NCI-H69 (cell line): ENCODE data around the gene PSMD7.
"Not testable (repeated sequence)": the region's sequence is repeated elsewhere in the genome, so short reads cannot be mapped to it uniquely, and the experiment has no call there.

Source experiments
- DNase-seq: peaks from one replicate; lab custom pipeline; 2025; lab: John Stamatoyannopoulos, UW

Gene PSMD7

DNA sequence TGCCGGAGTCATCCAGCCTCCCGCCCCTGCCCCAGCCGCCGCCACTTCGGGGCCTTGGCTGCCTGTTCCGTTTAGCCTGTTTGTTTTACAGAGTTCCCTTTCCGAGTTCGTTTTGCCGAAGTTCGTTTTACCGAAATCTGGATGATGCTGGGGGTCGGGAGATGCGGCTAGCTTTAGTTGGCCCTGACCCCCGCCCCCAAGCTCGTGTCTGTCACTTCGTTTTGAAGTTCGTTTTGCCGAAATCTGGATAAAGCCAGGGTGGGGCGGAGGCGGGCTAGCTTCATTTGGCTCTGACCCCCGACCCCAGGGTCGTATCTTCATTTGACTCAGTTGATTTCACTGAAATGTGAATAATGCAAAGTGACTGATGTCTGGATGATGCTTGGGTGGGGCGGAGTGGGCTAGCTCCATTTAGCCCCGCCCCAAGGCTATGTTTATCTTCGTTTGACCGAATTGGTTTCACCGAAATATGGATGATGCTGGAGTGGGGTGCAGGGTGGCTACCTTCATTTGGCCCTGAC lies 591 bp downstream of the PSMD7 start:
- DNase-seq: peak; percentile 5

DNA sequence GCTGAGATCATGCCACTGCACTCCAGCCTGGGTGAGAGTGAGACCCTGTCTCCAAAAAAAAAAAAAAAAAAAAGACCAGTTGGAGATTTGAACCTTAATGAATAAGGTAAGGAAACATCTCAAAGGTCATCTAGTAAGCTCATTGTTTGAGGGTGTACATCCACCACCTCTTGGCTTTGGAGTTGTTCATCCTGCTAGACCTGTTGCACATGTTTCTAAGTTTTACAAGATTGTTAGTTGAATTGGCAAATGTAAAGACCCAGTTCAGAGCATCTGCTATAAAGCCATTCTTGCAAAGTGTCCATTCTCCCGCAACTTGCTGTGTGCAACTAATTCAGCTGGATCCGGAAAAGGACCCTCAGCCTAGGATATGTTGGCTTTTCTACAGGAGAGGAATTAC lies 1.5 kb downstream of the PSMD7 start:
- no peak for DNase-seq

DNA sequence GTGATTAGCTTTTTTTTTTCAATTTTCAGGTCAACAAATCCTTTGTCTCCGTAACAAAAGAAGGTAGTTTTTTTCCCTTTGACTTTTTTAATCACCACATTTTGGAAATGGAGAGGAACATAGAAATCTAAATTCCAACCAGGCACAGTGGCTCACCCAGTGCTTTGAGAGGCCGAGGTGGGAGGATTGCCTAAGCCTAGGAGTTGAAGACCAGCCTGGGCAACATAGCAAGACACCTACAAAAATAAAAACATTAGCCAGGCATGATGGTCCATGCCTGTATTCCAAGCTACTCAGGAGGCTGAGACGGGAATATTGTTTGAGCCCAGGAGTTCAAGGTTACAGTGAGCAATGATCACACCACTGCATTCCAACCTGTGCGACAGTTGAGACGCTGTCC lies 5.7 kb downstream of the PSMD7 start:
- no peak for DNase-seq

DNA sequence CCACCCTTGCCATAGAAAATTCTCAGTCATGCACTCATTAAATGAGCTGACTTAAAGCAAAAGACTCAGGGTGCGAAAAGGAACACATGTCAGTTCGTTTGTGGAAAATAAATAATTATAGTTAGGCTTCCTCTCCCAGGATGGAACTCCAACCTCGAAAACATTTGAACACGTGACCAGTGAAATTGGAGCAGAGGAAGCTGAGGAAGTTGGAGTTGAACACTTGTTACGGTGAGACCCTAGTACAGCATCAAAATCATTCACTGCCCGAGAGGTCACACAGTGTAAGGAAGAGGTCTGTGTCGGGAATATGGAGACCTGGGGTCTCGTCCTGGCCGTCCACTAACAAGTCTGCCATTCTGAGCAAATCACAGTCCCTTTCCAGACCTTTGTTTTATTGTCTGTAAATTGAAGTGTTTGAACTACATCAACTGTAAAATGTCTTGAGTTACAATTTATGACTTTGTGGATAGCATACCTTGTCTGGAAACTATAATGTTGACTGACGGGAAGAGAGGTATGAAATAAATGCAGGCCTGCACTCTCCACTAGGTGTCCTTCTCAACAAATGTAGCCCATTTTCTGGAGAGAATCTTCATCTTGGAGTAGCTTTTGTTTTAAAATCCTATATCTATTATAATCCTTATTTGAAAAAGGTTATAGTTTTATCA lies 7.7 kb downstream of the PSMD7 start:
- DNase-seq: no peak

DNA sequence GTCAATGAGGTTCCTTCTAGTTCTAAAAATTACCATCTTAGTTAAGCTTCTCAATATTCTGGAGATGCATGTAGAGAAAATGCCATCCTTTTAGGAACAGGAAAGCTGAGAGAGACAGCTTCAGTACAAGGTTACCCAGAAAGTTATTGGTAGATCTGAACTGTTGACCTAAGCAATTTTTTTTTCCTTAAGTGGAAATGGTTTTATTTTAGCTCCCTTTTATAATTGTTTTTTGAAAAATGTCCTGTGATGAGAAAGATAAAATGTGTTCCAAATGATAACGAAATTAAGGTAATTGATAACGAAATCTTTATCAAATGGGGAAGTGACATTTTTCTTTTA lies 8.2 kb downstream of the PSMD7 start:
- no peak for DNase-seq

DNA sequence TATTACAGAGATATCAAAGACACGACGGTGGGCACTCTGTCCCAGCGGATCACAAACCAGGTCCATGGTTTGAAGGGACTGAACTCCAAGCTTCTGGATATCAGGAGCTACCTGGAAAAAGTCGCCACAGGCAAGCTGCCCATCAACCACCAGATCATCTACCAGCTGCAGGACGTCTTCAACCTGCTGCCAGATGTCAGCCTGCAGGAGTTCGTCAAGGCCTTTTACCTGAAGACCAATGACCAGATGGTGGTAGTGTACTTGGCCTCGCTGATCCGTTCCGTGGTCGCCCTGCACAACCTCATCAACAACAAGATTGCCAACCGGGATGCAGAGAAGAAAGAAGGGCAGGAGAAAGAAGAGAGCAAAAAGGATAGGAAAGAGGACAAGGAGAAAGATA lies 8.7 kb downstream of the PSMD7 start:
- DNase-seq: no peak

DNA sequence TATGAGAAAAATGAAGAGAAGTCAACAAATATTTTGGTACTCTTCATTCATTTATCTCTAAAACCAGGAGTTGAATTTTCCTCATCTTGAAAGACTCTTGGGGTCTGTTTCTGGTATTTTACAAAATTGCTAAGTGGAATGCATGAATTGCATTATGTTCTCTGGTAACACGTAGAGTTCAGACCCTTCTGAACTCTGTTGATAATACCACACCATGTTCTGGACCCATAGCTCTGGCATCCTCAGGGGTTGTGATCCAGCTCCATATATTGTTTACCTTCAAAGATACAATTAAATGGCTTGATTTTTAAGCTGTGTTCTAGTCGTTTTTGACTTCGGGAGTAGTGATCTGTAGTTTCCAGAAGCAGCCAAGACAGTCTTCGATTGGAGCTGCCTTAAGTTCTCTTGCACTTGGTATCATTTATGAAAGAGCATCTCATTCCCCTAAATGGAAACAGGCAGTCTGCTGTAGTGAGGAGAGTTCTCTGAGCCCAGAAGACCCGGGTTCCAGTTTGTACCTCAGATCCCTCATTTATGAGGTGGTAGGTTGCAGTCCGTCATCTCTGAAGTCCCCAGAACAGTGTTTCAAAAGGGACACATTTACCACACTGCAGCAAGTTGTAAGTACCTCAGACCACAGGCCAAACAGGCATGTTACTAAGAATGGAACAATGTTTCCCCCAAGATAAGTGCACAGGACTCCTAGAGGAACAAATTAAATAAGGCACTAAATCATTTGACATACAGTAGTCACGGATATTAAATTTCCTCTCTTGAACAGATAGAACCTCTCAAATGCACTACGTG lies 9.6 kb downstream of the PSMD7 start:
- DNase-seq: no peak

DNA sequence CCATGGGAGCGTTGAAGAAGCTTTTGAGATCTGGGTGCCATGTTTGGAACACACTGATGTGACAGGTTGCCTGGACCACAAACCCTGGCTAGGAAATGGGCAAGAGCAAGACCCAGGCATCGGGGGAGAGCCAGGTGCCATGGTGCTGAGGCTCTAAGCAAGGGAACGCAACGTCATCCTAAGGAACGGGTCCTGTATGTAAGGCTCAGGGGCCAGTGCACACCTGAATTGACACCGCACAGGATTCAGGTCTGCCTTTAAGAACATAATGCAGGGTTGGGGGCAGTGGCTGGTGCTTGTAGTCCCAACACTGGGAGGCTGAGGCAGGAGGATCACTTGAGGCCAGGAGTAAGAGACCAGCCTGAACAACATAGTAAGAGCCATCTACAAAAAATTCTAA lies 10.8 kb downstream of the PSMD7 start:
- DNase-seq: no peak

DNA sequence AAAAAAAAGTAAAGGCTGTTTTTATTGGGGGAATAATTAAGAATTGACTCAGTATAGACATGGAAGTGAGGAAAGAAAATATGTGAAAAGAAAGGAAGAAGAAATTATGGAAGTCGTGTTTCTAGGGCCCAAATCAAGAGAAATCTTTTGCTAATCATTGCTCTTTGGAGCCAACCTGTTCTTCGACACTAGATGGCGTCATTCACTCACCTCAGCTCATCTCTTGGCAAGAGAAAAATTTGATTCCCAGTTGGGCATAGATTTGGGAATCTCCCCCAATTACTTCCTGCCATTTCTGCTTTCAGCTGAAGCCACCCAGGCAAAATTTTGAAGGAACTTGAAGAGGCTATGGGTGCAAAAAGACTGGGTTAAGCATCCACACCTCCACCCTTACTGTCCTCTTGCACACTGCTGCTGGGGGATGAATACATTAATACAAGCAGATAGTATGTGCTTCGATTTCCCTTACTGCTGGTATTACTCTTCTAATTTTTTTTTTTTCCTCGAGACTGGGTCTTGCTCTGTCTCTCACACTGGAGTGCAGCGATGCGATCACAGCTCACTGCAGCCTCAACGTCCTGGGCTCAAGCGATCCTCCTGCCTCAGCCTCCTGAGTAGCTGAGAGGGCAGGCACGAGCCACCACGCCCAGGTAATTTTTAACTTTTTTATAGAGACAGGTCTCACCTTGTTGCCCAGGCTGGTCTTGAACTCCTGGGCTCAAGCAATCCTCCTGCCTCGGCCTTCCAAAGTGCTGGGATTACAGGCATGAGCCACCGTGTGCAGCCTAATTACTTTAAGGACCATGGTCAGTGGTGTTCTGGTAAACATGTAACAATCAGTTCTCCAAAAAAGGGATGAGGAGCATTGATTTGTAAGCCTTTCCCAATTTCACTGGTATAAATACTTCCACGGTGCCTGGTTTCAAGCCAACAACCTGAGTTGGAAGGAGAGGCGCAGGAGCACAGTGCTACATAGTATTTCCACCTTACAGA lies 13.5 kb downstream of the PSMD7 start:
- peak; percentile 57 for DNase-seq

DNA sequence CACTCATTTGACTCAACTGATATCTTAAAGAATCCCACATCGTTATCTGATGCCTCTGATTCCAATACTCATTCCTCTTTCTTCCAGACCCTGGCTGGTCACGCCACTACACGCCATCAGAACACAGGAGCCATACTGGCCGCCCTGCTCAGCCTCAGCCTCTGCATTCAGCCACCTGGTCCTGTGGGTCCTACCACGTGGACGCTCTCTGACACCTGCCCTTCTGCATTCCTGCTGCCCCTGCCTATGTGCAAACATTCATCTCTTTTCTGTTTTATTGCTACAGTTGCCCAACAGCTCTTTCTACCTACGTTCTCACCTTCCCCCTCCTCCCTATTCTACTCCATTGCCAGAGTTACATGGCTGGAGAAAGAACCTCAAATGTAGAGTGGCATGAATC lies 18.4 kb downstream of the PSMD7 start:
- DNase-seq: no peak

DNA sequence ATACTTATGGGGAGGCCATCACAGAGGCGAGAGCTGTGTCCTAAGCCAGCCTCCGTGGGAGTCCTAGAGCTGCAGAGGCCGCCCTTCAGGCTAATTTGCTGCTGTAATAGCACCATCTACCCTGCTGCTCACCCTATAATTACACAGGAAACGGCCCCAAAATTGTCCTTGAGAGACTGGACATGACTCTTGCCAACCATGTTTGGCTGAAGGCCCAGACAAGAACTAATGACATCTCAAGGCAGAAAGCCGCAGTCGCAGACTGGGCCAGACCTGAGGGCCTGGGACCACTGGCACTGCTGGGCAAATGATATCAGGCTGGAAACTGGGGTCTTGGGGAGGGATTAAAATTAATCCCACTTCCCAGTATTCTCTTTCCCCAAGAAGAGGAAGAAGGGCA lies 24.1 kb downstream of the PSMD7 start:
- DNase-seq: peak; percentile 89

DNA sequence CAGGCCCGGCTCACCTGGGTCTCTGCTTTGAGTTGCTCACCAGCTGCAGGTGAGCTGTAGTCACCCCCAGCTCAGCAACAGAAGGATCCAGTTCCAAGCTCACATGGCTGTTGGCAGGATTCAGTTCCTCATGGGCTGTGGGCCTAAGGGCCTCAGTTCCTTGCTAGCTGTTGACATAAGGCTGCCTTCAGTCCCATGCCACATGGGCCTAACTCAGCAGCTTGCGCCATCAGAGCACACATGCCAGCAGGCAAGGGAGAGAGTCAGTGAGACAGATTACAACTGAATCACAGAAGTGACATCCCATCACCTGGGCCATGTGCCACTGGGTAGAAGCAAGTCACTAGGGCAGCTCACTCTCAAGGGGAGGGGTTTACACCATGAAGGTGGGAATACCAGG lies 24.7 kb downstream of the PSMD7 start:
- peak; percentile 17 for DNase-seq

DNA sequence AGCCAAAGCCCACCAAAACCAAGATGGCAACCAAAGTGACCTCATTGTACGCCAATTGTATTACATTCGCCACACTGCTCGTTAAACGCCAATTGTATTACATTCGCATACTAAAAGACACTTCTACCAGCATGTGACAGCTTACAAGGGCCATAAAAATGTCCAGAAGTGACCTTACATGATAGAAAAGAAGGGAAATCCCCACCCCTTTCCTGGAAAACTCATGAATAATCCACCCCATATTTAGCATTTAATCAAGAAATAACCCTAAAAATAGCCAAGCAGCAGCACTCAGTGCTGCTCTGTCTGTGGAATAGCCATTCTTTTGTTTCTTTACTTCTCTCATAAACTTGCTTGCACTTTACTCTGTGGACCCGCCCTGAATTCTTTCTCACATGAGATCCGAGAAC lies 25.7 kb downstream of the PSMD7 start:
- DNase-seq: no peak

DNA sequence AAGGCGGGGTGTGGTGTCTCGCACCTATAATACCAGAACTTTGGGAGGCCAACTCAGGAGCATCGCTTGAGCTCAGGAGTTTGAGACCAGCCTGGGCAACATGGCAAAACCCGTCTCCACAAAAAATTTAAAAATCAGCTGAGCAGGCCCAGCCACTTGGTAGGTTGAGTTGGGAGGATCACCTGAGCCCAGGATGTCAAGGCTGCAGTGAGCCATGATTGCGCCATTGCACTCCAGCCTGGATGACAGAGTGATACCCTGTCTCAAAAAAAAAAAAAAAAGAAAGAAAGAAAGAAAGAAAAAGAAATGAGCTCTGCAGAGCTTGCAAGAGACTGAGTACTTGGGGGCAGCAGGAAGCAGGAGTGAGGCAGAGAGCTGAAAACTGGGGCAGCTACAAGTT lies 28.2 kb downstream of the PSMD7 start:
- not testable (repeated sequence) for DNase-seq

DNA sequence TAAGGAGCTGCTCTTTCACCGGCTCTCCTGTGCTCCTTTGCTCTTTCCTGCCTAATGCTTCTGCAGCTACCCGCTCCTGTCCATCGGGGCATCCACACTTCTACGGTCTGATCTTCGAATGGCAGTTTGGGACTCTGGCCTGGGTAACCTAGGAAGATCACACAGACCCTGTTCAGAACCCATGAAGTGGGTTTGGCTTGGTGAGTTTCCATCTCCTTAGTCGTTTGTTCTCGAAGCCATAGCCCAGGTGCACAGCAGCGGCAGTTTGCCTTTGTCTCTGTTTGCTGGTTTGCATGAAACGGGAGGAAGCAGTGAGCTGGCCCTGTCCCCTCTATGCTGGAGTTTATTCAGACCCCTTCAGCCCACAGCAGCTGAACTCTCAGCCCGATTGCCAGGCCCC lies 29.0 kb downstream of the PSMD7 start:
- DNase-seq: peak; percentile 3

DNA sequence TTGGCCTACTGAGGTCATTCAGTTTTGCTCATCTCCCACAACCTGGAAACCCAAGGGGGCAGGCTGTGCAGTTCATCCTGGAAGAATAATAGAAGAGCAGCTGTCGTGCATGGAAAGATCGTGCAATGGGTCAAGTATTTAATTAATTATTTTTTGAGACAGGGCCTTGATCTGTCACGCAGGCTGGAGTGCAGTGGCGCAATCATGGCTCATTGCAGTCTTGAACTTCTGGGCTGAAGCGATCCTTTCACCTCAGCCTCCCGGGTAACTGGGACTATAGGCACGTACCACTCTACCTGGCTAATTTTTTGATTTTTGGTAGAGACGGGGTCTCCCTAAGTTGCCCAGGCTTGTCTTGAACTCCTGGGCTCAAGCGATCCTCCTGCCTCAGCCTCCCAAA lies 31.7 kb downstream of the PSMD7 start:
- not testable (repeated sequence) for DNase-seq

DNA sequence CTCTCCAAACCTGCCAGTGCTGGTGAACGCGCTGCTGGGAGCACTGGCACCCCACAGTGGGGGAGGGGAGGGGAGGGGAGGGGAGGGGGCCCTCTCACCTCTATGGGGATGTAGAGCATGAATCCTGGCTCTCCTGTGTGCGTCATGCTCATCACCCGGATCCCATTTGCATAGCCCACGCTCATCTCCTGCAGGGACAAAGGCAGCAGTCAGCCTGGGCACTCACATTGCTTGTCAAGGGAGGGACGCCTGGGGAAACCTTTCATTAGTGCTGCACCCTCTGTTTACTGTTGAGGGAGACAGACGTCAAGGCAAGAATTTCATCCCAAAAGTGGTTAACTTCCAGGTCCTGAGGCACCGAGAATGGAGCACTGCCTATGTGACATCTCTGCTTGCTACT lies 35.9 kb downstream of the PSMD7 start:
- DNase-seq: not testable (repeated sequence)

DNA sequence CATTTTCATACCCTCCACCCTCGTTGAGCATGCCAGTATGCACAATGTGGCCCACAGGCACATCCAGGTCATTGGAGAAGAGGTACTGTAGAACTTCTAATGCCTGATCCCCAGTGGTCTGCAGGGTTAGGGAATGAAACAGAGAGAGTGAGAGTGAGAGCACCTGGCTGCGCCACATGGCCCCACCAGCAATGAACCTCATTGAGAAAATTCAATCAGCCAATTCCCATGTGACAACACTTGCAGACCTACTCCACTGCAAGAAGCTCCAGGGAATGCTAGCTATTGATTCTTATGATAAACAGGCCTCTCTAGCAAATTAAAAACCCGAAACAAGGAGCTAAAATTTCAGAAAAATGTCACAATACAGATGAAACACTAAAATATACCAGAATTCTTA lies 40.9 kb downstream of the PSMD7 start:
- not testable (repeated sequence) for DNase-seq

DNA sequence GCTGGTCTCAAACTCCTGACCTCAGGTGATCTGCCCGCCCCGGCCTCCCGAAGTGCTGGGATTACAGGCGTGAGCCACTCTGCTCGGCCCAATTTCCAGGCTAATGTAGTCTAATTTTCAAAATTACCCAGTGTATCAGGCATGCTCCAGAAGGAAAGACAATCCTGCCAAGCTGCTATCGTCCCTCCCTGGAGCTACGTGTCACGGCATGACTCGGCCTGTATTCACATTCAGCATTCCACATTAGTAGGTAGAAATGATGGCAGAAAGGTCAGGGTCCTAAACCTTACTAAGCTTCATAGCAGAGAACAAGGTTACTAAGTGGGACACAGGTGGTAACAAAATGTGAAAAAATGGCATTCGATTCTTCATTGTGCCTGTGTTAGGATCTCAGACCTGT lies 42.6 kb downstream of the PSMD7 start:
- not testable (repeated sequence) for DNase-seq

DNA sequence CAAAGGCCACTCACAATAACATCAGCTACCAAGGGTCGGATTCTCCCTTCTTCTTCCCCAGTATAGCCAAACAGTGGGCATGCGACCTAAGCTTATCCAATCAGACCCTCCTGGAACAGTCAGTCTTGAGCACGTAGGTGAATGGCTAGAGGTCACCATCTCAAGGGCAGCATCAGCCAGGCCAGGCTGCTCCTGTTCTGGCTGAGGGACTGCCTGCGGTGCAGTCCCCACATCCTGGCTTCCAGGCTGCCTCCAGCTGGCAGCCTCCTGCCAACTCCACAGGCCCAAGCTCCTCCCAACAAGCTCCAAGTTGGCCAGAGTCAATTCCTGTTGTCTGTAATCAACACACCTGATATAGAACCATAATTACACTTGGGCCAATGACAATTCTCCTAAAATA lies 56.4 kb downstream of the PSMD7 start:
- DNase-seq: not testable (repeated sequence)
